HEK293 (cell line): ENCODE results near the gene SCYL1.

Source experiments
- ATF2 ChIP-seq: fragments of 450-650 bp; formaldehyde crosslinking; IDR thresholded peaks from 2 replicates; pipeline ENCODE4 v1.5.1; 2016; ENCODE audit warnings: missing biosample characterization, missing genetic modification characterization, low read depth
- BCL6B ChIP-seq: fragments of 450-650 bp; formaldehyde crosslinking; IDR thresholded peaks from 2 replicates; pipeline ENCODE4 v1.5.1; 2017; ENCODE audit warnings: missing biosample characterization, missing genetic modification characterization
- GLI2 ChIP-seq: fragments of 450-650 bp; formaldehyde crosslinking; IDR thresholded peaks from 2 replicates; pipeline ENCODE4; 2017; ENCODE audit warnings: missing biosample characterization, missing genetic modification characterization, low read depth, borderline replicate concordance
- HOXA7 ChIP-seq: sonication (generic); formaldehyde crosslinking; IDR thresholded peaks from 2 replicates; pipeline ENCODE4 v1.8.1; 2022; ENCODE audit warnings: missing genetic modification reagents, borderline replicate concordance
- MEIS1 ChIP-seq: sonication (generic); formaldehyde crosslinking; IDR thresholded peaks from 2 replicates; pipeline ENCODE4 v1.8.1; 2022; ENCODE audit warnings: missing genetic modification reagents, mild to moderate bottlenecking, borderline replicate concordance
- REPIN1 ChIP-seq: fragments of 450-650 bp; formaldehyde crosslinking; IDR thresholded peaks from 2 replicates; pipeline ENCODE4 v1.5.1; 2017; ENCODE audit warnings: missing biosample characterization, missing genetic modification characterization, low read depth
- YY1 ChIP-seq: fragments of 450-650 bp; formaldehyde crosslinking; IDR thresholded peaks from 2 replicates; pipeline ENCODE4 v1.5.1; 2018; ENCODE audit warnings: missing biosample characterization, missing genetic modification characterization
- ZBTB8A ChIP-seq: fragments of 450-650 bp; formaldehyde crosslinking; IDR thresholded peaks from 2 replicates; pipeline ENCODE4 v1.5.1; 2016; ENCODE audit warnings: missing biosample characterization, missing genetic modification characterization
- ZFP41 ChIP-seq: fragments of 450-650 bp; formaldehyde crosslinking; IDR thresholded peaks from 2 replicates; pipeline ENCODE4 v1.5.1; 2016; ENCODE audit warnings: missing biosample characterization, missing genetic modification characterization, borderline replicate concordance
- ZNF184 ChIP-seq: fragments of 450-650 bp; IDR thresholded peaks from 2 replicates; pipeline ENCODE4 v1.5.1; 2018; ENCODE audit warnings: missing biosample characterization, mild to moderate bottlenecking, missing genetic modification characterization
- ZNF280D ChIP-seq: fragments of 450-650 bp; formaldehyde crosslinking; IDR thresholded peaks from 2 replicates; pipeline ENCODE4 v1.5.1; 2016; ENCODE audit warnings: missing biosample characterization, missing genetic modification characterization
- ZNF292 ChIP-seq: fragments of 450-650 bp; formaldehyde crosslinking; IDR thresholded peaks from 2 replicates; pipeline ENCODE4 v1.5.1; 2016; ENCODE audit warnings: low read depth, missing biosample characterization, missing genetic modification characterization, borderline replicate concordance
- ZNF350 ChIP-seq: fragments of 450-650 bp; formaldehyde crosslinking; IDR thresholded peaks from 2 replicates; pipeline ENCODE4 v1.5.0; 2017; ENCODE audit warnings: missing biosample characterization, mild to moderate bottlenecking, missing genetic modification characterization
- ZNF404 ChIP-seq: fragments of 450-650 bp; formaldehyde crosslinking; IDR thresholded peaks from 2 replicates; pipeline ENCODE4 v1.5.1; 2017; ENCODE audit warnings: missing biosample characterization, missing genetic modification characterization
- ZNF423 ChIP-seq: fragments of 450-650 bp; formaldehyde crosslinking; IDR thresholded peaks from 2 replicates; pipeline ENCODE4 v1.5.1; 2016; ENCODE audit warnings: missing biosample characterization, missing genetic modification characterization
- ZNF501 ChIP-seq: fragments of 450-650 bp; formaldehyde crosslinking; IDR thresholded peaks from 2 replicates; pipeline ENCODE4 v1.5.1; 2016; ENCODE audit warnings: missing biosample characterization, missing genetic modification characterization
- ZNF548 ChIP-seq: fragments of 450-650 bp; formaldehyde crosslinking; IDR thresholded peaks from 2 replicates; pipeline ENCODE4 v1.5.1; 2016; ENCODE audit warnings: missing biosample characterization, missing genetic modification characterization
- ZNF580 ChIP-seq: fragments of 450-650 bp; formaldehyde crosslinking; IDR thresholded peaks from 2 replicates; pipeline ENCODE4 v1.5.1; 2016; ENCODE audit warnings: missing biosample characterization, missing genetic modification characterization
- ZNF747 ChIP-seq: fragments of 450-650 bp; formaldehyde crosslinking; IDR thresholded peaks from 2 replicates; pipeline ENCODE4 v1.5.1; 2016; ENCODE audit warnings: missing biosample characterization, missing genetic modification characterization
- ZNF76 ChIP-seq: fragments of 450-650 bp; formaldehyde crosslinking; IDR thresholded peaks from 2 replicates; pipeline ENCODE4; 2016; ENCODE audit warnings: low read depth, missing biosample characterization, missing genetic modification characterization, borderline replicate concordance
- ZNF768 ChIP-seq: fragments of 450-650 bp; formaldehyde crosslinking; IDR thresholded peaks from 2 replicates; pipeline ENCODE4 v1.5.1; 2018; ENCODE audit warnings: missing biosample characterization, mild to moderate bottlenecking, missing genetic modification characterization
- TF ChIP-seq, protein P1 (sequence below): fragments of 450-650 bp; formaldehyde crosslinking; IDR thresholded peaks from 2 replicates; pipeline ENCODE4 v1.5.1; 2016; ENCODE audit warnings: missing biosample characterization, missing genetic modification characterization, borderline replicate concordance
- TF ChIP-seq, protein P2 (sequence below): fragments of 450-650 bp; formaldehyde crosslinking; IDR thresholded peaks from 2 replicates; pipeline ENCODE4 v1.5.1; 2016; ENCODE audit warnings: missing biosample characterization, missing genetic modification characterization

Gene SCYL1

DNA sequence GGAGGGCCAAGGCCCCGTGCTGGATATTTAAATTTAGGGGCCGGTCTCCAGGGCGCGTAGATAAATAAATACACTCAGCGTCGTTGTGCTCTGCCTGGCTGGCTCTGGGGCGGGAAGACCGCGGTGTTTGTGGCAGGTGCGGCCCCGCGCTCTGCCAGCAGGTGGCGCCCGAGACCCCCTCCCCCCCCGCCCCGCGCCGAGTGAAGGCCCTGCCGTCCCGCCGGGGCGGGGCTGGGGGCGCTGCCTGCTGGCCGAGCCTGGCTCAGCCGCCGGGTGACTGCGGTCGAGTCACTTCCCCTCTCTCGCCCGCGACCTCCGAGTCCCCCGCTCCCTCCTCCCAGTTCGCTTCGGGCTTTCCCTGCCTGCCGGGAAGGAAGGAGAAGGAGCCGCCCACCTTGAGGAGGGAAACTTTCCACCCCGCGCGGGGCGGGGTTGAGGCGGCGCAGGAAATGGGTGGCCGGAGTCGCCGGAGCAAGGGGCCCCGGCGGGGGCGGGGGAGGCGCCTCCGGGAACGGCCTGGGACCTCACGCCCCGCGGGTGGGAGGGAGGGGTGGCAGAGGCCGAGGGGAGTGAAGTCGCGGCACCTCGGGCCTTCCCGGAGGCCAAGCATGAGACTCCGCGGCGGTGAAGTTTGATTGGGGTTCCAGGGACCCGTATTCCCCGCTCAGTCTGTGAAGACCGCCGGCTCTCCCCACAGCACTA lies 49.4 kb downstream of the SCYL1 start (continued):
- TF ChIP-seq ZNF280D (tag by site-specific recombination), result no peak
- TF ChIP-seq, protein P1, sequence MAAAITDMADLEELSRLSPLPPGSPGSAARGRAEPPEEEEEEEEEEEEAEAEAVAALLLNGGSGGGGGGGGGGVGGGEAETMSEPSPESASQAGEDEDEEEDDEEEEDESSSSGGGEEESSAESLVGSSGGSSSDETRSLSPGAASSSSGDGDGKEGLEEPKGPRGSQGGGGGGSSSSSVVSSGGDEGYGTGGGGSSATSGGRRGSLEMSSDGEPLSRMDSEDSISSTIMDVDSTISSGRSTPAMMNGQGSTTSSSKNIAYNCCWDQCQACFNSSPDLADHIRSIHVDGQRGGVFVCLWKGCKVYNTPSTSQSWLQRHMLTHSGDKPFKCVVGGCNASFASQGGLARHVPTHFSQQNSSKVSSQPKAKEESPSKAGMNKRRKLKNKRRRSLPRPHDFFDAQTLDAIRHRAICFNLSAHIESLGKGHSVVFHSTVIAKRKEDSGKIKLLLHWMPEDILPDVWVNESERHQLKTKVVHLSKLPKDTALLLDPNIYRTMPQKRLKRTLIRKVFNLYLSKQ, result no peak
- no peak for TF ChIP-seq GLI2 (tag by site-specific recombination)
- no peak for TF ChIP-seq ZNF423 (tag by site-specific recombination)
- no peak for TF ChIP-seq ZNF350 (tag by site-specific recombination)
- TF ChIP-seq ATF2 (tag by site-specific recombination), result no peak
- no peak for TF ChIP-seq ZNF548
- TF ChIP-seq, protein P2, sequence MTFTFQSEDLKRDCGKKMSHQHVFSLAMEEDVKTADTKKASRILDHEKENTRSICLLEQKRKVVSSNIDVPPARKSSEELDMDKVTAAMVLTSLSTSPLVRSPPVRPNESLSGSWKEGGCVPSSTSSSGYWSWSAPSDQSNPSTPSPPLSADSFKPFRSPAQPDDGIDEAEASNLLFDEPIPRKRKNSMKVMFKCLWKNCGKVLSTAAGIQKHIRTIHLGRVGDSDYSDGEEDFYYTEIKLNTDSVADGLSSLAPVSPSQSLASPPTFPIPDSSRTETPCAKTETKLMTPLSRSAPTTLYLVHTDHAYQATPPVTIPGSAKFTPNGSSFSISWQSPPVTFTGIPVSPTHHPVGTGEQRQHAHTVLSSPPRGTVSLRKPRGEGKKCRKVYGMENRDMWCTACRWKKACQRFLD (tag by site-specific recombination), result no peak
- TF ChIP-seq ZNF292, result no peak
- no peak for TF ChIP-seq MEIS1 (CRISPR knock-in tag)
- no peak for TF ChIP-seq BCL6B
- no peak for TF ChIP-seq ZNF184 (tag by site-specific recombination)
- TF ChIP-seq ZNF76 (tag by site-specific recombination), result no peak; the same call in 1 of the 2 replicates
- no peak for TF ChIP-seq ZNF501
- no peak for TF ChIP-seq REPIN1 (tag by site-specific recombination)
- TF ChIP-seq ZNF768 (tag by site-specific recombination), result no peak
- no peak for TF ChIP-seq ZFP41 (tag by site-specific recombination)
- TF ChIP-seq ZNF747 (tag by site-specific recombination), result no peak
- TF ChIP-seq ZBTB8A (tag by site-specific recombination), result 0 out of 2 replicates have a peak, but pooled peaks have one; percentile 3
- no peak for TF ChIP-seq ZNF404 (tag by site-specific recombination)
- no peak for TF ChIP-seq HOXA7 (CRISPR knock-in tag)
- TF ChIP-seq YY1 (tag by site-specific recombination), result no peak
- no peak for TF ChIP-seq ZNF580 (tag by site-specific recombination)
- TF ChIP-seq, all 188 proteins: peak for 23
